ENCODE measurements around the gene P2RY6.

The P2RY6 gene

DNA sequence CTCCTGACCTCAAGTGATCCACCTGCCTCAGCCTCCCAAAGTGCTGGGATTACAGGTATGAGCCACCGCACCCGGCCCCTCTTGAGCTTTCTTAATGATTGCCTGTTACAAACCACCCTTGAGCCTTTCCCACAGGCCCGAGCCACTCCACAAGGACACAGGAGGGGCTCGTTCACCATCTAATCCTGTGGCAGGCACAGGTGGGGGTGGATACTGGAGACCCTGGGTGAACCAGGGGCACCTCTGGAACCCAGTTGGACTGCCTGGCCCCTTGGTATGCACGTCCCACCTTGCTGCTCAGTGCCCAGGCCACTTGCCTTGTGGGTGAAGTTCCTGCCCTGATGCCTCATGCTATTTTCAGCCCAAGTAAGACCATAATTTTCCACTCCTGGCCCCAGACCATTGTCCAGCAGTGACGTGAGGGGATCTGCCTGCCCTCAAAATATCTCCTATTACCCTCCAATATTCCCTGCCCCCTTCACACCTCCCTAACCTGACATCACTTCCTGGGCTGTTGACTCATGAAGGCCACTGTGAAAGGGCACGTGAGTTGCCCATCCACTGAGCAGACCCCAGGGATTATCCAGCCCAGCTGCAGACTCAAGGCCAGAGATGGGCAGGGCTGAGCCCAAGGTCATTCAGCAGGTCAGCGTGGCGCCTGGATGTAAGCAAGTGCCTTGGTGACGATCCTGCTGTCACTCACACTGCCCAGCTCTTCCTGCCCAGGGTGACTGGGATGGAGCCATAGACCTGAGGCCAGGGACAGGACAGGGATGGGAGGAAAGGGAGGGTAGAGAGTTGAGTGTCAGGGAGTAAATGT is 34.5 kb upstream of the P2RY6 start:
- no peak for DNase-seq

DNA sequence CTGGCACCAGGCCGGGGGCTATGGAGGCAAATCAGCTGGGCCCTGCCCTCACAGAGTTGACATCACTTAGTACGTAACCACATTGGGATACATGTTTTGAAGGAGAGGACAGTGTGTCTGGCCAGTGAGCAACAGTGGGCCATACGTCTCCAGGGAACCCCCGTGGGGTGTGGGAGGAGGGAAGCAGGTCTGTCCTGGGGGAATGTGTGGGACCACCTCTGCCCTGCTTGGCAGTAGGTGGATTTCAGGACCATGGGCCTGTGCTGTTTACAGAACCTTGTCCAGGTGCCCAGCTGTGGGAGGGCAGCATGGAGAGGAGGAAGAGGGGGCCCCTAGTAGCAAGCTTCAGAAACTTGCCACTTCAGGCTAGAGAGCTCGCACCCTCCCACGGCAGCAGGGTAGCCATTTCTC is 33.0 kb upstream of the P2RY6 start:
- no peak for DNase-seq

DNA sequence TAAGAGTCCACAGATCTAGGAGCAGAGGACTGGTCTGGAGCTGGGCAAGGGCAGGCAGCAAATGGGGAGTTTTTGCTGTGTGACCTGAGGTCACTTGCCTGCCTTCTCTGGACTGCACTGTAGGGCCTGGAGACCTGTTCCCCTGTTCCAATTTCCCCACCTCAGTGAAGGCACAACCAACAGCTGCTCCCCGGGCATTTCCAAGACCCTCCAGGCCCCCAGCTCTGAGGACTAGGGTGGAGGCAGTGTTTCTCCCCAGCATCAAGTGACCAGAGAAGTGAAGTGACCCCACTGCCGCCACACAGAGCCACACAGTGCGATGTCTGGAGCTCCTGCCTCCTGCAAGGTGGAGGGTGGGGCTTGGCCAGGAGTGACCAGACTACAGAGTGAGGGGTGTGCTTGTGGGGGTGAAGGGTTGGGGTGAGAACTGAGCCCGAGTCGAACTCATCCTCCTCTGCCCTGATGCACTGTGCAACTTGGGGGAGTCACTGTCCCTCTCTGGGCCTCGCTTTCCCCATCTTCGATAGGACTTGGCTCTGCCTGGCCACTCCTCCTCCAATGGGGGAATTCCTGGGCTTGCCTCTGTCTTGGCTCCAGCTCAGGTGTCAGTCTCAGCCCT is 32.5 kb upstream of the P2RY6 start:
- DNase-seq: no peak

DNA sequence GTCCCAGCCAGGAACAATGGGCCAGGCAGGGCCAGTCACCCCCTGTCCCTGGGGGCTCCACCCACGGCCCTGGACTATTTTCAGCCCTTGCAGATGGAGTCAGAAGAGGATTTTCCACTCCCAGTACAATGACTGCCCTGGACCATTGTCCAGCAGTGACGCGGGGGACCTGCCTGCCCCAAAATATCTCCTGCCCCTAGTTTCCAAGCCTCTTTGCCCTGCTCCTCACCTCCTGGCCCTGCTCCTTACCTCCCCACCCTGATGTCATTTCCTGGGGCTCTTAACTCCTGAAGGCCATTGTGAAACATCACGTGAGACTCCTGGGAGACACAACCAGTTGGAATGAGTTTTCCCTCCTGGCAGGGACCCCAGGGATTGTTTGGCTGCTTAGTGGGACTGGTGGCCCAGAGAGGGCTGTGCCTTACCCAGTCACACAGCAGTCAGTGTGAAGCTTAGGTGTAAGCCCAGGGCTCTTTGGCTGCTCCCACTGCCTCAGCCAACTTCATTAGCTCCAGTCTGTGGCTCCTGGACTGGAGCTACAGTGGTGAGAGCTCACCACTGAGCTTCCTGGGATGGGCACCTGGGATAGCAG is 31.9 kb upstream of the P2RY6 start:
- DNase-seq: no peak

DNA sequence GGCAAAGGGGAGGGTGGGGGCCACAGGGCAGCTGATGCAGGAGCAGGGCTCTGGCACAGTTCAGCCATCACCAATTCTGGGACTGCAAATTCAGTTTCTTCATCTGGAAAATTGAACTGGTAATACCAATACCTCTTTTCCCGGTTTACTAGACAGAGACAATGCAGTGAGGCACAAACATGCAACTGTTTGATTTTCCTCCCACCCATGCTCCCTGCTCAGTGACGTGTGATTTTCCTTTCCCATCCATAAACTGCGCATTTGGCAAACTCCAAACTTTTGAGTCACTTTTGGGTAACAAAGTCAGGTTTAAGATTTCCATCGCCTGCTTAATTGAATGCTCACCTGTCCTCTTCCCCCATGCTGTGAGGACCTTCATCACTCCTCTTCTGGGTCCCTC is 30.8 kb upstream of the P2RY6 start:
- DNase-seq: no peak

DNA sequence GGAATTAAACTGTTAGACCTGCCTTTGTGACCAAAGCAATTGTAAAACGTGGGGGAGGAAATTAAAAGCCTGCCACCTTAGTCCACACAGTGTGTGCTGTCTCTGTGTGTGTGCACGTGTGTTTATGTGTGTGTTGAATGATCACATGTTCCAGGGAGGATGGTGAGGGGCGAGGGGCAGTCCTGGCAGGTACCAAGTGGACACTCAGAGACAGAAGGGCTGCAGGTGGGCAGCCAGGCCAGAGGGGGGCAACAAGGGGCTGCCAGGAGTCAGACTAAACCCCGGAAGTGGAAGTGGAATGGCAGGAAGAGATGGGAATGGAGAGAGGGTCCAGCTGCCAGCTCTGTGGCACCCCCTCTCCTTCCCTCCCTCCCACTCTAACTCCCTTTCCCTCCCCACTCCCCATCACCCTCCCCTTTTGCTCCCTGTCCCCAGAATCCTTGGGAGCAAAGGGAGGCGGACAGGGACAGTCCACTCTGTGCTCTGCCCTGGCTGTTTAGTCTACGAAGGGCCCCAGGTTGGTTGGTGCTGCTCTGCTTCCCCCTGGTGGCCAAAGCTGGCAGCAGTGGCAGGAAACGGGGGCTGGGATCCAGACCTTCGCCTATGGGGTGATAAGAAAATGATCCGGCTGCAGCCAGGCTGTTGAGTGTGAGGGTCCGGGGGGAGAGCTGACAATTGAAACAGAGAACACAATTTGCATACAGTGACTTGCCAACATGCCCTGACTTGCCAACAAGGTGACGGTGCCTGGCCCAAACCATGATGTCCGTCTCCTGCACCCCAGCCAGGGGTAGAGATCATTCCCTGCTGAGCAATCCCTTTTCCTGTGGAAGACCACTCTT is 29.7 kb upstream of the P2RY6 start:
- peak; percentile 45 for DNase-seq

DNA sequence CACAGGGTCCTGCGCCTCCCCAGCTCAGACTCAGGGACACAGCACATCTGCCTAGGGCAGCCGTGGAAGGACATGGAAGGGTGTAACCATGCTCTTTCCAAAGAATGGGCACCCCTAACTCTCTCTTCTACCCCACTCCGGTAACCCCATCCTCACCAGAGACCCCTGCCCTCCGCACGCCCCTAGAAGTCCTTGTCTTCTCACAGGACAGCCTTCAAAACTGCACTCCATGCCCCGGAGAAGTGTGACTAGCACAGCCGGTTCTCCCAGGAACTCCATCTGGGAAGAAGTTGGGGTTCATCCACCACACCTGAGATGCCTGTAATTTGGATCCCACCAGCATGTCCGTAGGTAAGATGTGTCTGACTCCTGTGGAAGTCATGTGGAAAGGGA is 29.0 kb upstream of the P2RY6 start:
- DNase-seq: no peak

DNA sequence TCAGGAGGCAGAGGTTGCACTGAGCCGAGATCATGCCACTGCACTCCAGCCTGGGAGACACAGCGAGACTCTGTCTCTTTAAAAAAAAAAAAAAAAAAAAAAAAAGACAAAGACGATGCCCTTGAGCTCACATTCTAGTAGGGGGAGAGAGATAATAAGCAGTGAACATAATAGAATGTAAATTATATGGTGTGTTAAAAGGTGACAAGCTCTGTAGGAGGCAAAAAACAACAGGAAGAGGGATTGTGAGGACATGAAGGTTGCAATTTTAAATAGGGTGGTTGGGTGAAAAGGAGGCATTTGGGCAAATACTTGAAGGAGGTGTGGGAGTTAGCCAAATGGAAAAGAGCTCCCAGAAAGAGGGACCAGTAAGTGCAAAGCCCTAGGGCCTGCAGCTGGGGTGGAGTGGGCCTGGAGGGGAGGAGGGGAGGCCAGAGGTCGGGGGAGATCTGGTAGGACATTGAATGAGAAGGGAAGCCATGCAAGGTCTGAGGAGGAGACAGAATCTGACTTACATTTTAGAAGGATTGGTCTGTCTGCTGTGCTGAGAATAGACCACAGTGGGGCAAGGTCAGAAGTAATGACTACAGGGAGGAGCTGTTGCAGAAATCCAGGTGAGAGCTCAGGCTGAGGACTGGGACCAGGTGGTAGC is 27.4 kb upstream of the P2RY6 start:
- no peak for DNase-seq

DNA sequence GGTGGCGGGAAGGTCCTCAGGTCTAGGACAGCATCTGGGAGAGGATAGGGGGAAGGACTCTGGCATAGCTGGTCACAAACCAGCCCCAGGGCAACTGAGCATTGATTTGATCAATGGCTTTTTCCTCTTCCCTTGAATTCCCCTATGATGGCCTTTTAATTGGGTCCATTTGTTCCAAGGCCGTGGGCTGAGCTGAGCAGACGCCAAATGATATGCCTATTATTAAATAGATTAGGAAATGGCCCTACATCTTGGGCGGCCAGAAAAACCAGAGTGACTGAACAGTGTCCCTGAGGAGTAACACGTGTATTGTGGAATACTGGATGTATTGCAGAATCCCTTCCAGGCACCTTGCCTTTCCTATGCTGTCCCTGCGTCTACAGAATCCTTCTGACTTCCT is 26.7 kb upstream of the P2RY6 start:
- no peak for DNase-seq

DNA sequence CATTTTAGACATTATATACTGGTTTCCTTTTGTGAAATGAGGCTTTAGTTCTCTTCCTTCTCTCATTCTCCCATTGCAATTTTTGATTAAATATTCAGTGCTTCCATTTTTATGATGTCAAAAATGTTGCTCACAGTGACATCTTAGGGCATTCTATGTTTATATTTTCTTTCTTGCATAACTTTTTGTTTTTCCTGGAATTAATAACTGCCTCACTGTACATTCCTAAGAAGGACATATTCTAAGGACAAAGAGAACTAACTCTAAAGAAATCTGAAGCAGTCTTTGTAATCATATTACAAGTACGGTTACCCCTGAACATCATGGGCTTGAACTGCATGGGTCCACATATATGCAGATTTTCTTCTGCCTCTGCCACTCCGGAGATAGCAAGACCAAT is 25.8 kb upstream of the P2RY6 start:
- no peak for DNase-seq

DNA sequence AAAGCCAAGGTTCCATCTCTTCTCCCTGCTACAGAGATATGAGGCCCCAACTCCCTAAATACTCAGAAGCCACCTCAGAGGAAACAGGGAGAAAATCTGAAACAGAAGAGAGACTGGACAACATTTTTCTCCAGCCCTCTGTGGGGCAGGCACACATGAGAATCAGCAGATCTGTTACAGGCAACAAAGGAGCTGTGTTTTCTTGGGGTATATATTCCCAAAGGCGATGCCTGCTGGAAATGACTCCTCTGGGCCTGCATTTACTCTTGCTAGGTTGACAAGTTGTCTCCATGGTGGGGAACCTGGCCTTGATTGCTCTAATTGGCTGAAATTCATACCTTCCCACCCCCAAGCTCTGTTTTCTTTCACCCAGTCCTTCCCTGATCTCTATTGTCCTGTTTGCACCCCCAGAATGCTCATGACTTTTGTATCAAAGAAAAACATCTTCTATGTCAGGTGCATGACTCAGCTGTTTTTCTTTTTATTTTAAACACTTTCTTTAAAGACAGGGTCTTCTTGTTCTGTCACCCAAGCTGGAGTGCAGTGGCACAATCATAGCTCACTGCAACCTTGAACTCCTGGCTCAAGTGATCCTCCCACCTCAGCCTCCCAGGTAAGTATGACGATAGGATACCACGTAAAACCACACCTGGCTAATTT is 23.5 kb upstream of the P2RY6 start:
- DNase-seq: no peak

DNA sequence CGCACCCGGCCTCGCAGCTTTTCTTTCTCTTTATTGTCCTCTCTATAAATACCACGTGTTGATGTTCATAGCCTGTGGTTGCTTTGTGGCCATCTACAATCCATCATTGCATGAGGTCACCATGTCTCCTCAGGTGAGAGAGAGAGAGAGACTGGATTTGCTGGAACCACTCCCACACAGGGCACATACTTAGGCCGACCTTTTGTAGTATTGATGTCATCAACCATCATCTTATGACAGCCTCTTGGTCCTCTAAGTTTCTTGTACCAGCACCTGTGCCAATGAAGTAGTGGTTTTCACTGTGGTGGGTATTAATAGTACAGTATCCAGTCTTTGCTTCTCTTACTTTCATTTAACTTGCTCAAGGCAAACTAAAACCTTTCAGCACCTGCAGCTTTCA is 22.8 kb upstream of the P2RY6 start:
- DNase-seq: no peak

DNA sequence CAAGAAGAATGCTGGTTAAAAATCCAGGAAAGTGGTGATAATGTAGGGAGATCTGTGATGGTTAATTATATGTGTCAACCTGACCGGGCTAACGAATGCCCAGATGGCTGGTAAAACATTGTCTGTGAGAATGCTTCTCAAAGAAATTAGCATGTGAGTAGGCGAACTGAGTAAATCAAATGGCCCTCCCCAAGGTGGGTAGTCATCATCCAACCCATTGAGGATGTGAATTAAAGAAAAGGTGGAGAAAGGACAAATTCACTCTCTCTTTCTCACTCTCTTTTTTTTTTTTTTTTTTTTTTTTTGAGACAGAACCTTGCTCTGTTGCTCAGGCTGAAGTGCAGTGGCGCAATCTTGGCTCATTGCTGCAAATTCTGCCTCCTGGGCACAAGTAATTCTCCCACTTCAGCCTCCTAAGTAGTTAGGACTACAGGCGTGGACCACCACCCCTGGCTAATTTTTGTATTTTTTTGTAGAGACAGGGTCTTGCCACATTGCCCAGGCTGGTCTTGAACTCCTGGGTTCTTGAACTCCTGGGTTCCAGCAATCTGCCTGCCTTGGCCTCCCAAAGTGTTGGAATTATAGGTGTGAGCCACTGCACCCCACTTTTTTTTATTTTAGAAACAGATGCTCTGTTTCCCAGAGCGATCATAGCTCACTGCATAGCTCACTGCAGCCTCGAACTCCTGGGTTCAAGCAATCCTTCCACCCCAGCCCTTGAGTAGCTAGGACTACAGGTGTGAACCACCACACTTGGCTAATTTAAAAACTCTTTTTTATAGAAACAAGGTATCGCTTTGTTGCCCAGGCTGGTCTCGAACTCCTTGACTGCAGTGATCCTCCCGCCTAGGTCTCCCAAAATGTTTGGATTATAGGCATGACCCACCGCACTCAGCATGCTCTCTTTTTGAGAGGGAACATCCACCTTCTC is 22.0 kb upstream of the P2RY6 start:
- DNase-seq: no peak

DNA sequence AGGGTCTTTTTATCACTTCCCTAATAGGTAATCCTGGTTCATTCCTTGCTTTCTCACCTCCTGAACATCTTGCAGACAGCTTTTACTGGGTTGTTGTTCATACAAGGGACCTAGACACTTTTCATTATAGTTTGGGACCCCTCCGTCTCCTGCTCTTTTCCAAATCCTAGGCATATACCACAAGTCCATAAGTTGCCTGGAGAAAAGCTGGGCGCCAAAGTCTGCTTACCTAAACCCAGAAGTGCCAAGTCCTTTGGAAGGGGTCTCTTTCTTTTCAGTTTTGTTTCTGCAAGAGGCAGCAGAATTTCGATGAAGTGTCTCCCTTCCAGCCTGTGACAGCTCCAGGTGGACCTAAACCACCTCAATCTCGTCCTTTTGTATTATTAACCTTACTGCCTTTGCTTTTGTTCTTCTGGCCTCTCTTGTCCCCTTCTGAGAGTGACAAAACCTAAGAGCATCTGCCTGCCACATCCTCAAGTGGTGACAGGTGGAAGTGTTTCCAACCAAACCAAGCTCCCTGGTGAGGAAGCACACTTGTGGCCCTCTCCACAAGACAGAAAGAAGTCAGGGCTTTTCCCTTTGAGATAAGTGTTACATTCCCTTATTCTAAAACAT is 19.5 kb upstream of the P2RY6 start:
- no peak for DNase-seq

DNA sequence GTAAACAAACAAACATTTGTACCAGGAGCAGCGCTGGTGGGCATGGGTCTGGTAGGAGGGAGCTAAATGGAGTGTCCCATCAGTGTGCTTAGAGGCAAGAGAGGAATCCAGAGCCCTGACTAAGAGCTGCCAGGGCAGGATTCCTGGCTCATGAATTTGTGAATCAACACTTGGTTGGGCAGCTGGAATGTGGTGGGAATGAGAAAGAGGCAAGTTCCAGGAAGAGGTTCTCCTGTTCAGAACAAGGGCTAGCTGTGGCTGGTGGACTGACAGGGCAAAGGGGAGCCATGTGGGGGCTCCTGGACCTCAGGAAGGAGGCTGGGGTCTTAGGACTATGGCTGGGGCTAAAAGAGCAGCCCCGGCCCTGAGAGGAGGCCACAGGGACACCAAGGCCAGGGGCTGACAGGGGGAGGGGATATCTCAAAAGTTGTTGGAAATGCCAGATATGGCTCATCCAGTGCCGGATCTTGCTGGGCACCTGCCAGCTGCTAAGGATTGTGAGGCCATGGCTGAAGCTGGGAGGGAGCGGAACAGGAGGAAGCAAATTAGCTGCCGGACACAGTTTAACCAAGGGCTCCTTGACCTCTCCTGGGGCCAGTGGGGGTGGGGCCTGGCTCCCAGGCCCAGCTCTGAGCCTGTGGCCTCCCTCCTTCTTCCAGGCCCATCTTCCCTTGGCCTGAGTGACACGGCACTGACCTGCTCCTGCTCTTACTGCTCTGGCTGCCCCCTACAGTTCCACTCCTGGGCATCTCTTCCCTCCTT is 14.6 kb upstream of the P2RY6 start:
- no peak for DNase-seq

DNA sequence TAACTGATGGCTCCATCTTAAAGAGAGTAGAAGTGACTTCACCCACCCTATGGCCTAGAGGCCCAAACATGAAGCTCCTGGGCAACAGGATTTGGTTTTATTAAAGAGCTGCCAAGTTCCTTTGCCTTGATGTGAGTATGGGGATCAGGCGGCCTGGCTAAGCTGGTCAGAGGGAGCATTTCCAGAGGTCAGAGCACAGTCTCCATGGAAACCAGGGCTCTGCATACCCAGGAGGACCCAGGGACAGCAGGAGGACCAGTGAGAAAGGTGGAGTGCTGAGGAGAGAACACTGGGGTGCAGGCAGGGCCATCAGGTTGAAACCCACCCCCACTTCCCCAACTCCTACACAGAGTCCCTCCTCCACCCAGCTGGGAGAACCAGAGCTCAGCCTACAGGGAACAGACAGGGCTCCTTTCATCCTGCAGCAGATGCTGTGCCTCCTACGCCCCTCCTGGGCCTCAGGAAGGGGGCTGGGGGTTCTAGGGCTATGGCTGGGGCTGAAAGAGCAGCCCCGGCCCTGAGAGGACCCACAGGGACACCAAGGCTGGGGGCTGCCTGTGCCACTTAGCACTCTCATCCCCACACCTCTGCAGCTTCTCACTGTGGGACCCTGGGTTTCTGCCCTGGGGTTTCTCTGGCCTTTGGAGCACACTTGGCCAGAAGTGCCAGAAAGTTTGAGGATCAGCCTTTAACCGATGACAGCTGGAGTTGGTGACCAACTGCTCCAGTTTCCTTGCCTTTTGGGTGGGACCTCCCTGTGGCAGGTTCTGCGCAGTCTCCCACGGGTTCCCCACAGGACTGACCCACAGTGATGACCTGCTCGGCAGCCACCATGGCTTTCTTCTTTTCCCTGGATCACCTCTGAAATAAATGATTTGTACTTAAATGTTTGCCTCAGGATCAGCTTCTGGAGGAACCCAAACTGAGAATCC is 13.8 kb upstream of the P2RY6 start:
- no peak for DNase-seq

DNA sequence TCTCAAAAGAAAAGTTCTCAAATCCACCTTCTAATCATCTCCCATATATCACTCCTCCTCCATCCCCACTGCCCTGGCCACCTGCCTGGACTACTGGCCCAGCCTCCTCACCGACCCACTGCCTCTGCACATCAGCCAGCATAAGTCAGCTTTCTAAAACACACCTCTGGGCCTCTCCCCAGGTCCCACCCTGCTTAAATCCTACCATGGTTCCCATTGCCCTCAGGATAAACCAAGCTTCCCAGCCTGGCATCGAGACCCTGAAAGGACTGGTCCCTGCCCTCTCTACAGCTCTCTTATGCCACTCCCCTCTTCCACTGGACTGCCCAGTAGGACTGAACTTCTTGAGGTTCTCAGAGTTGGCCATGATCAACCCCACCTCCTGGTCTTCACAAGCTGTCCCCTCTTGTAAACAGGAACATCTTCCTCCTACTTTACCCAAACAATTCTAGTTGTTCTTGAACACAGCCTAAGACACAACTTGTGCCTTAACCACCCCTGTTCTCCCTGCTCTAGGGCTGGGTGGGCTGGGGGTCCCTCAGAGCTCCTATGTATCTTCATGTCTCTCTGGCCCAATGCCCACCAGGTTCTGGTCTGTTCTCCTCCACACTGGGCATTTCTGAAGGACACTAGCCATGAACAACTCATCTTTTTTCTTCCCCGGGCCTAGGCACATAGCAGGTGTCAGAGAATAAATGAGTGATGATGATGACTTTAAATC is 12.6 kb upstream of the P2RY6 start:
- no peak for DNase-seq

DNA sequence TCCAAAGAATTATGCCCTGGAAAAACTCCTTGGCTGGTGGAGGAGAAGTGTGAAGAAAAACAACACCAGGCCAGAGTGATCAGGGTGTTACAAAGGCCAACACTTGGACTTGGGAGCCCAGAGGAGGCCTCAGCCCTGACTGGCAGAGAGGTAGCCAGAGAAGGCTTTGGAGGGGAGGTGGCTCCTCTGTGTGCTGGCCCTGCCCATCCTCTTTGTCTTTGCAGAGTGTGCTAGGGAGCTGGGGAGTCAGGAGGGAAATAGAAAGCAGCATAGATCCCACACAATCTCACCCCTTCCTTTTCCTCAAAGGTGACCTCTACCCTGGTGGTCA is 12.0 kb upstream of the P2RY6 start:
- no peak for DNase-seq
